B cell (primary cell): Measurements from ENCODE around the gene PGAM1.

ENCODE experiments used
- EZH2 ChIP-seq: IDR thresholded peaks from 2 replicates; pipeline ENCODE4 v1.6.1; 2012; ENCODE audit warnings: borderline replicate concordance, low read depth, mild to moderate bottlenecking, moderate library complexity, low read length; ENCODE audit not compliant: insufficient read depth, poor library complexity, severe bottlenecking
- TF ChIP-seq, protein P1 (sequence below): fragments of 200-600 bp; IDR thresholded peaks from one replicate; pipeline ENCODE4 v1.8.0; 2022; ENCODE audit warnings: antibody characterized with exemption, mild to moderate bottlenecking

- TF ChIP-seq, protein P1, sequence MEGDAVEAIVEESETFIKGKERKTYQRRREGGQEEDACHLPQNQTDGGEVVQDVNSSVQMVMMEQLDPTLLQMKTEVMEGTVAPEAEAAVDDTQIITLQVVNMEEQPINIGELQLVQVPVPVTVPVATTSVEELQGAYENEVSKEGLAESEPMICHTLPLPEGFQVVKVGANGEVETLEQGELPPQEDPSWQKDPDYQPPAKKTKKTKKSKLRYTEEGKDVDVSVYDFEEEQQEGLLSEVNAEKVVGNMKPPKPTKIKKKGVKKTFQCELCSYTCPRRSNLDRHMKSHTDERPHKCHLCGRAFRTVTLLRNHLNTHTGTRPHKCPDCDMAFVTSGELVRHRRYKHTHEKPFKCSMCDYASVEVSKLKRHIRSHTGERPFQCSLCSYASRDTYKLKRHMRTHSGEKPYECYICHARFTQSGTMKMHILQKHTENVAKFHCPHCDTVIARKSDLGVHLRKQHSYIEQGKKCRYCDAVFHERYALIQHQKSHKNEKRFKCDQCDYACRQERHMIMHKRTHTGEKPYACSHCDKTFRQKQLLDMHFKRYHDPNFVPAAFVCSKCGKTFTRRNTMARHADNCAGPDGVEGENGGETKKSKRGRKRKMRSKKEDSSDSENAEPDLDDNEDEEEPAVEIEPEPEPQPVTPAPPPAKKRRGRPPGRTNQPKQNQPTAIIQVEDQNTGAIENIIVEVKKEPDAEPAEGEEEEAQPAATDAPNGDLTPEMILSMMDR: no peak
- TF ChIP-seq EZH2: no peak
These were observed 41.4 kb upstream of the PGAM1 start for GRCh38 chr10:97384641-97385040.
